ENCODE measurements around the gene RPH3AL.

Gene RPH3AL

GRCh38 chr17:382644-383533 is 30.3 kb upstream of the RPH3AL start:
- peak; percentile 88 for DNase-seq
- no peaks in the 10 kb centered on the region for H3K36me3 ChIP-seq (replicated peaks)
- TF ChIP-seq, protein P1, sequence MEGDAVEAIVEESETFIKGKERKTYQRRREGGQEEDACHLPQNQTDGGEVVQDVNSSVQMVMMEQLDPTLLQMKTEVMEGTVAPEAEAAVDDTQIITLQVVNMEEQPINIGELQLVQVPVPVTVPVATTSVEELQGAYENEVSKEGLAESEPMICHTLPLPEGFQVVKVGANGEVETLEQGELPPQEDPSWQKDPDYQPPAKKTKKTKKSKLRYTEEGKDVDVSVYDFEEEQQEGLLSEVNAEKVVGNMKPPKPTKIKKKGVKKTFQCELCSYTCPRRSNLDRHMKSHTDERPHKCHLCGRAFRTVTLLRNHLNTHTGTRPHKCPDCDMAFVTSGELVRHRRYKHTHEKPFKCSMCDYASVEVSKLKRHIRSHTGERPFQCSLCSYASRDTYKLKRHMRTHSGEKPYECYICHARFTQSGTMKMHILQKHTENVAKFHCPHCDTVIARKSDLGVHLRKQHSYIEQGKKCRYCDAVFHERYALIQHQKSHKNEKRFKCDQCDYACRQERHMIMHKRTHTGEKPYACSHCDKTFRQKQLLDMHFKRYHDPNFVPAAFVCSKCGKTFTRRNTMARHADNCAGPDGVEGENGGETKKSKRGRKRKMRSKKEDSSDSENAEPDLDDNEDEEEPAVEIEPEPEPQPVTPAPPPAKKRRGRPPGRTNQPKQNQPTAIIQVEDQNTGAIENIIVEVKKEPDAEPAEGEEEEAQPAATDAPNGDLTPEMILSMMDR (IDR thresholded peaks at IDR 0.05; ENCODE audit: low read depth, low read length, missing control alignments), result no peak
- H3K27me3 ChIP-seq (replicated peaks), result peaks cover 5% of the 10 kb centered on the region
- no peak overlapping the region for H3K27ac ChIP-seq
- H3K4me3 ChIP-seq (ENCODE audit: low read depth, low read length), result no peak overlapping the region
- in situ Hi-C loops (cut with HindIII; ENCODE audit: low pct_ligation_motif_present, low sequenced_read_pairs), result no loop called here

- H3K27ac ChIP-seq, result no peak overlapping the region
- TF ChIP-seq, protein P1 (IDR thresholded peaks at IDR 0.05; ENCODE audit: low read depth, low read length, missing control alignments), result no peak
- H3K27me3 ChIP-seq (replicated peaks), result peaks cover 7% of the 10 kb centered on the region
- no peak overlapping the region for H3K4me3 ChIP-seq (ENCODE audit: low read depth, low read length)
- in situ Hi-C loops (cut with HindIII; ENCODE audit: low pct_ligation_motif_present, low sequenced_read_pairs), result no loop called here
- no peak for DNase-seq
- no peaks in the 10 kb centered on the region for H3K36me3 ChIP-seq (replicated peaks)
Measured at GRCh38 chr17:381941-382643, 29.5 kb upstream of the RPH3AL start.

- no peaks in the 10 kb centered on the region for H3K36me3 ChIP-seq (replicated peaks)
- TF ChIP-seq, protein P1 (IDR thresholded peaks at IDR 0.05; ENCODE audit: low read depth, low read length, missing control alignments), result no peak
- peak; percentile 30 for DNase-seq
- peaks cover 8% of the 10 kb centered on the region for H3K27me3 ChIP-seq (replicated peaks)
- in situ Hi-C loops (cut with HindIII; ENCODE audit: low pct_ligation_motif_present, low sequenced_read_pairs), result no loop called here
- no peak overlapping the region for H3K4me3 ChIP-seq (ENCODE audit: low read depth, low read length)
- no peak overlapping the region for H3K27ac ChIP-seq
Measured at GRCh38 chr17:381516-381915, 28.9 kb upstream of the RPH3AL start.

- Histone ChIP-seq H3K27ac (no peak overlapping the region), H3K4me3 (ENCODE audit: low read depth, low read length) (no peak overlapping the region), H3K36me3 (replicated peaks) (no peaks in the 10 kb centered on the region), H3K27me3 (replicated peaks) (peaks cover 3% of the 10 kb centered on the region)
- TF ChIP-seq, protein P1 (IDR thresholded peaks at IDR 0.05; ENCODE audit: low read depth, low read length, missing control alignments), result no peak
- in situ Hi-C loops (cut with HindIII; ENCODE audit: low pct_ligation_motif_present, low sequenced_read_pairs), result no loop called here
- DNase-seq, result no peak
Measured at GRCh38 chr17:379531-380465, 27.2 kb upstream of the RPH3AL start.

GRCh38 chr17:378068-378467 is 25.5 kb upstream of the RPH3AL start:
- TF ChIP-seq, protein P1 (IDR thresholded peaks at IDR 0.05; ENCODE audit: low read depth, low read length, missing control alignments), result no peak
- no peaks in the 10 kb centered on the region for H3K36me3 ChIP-seq (replicated peaks)
- no peak overlapping the region for H3K4me3 ChIP-seq (ENCODE audit: low read depth, low read length)
- peaks cover 3% of the 10 kb centered on the region for H3K27me3 ChIP-seq (replicated peaks)
- DNase-seq, result no peak
- H3K27ac ChIP-seq, result no peak overlapping the region
- in situ Hi-C loops (cut with HindIII; ENCODE audit: low pct_ligation_motif_present, low sequenced_read_pairs), result no loop called here

Measured in brain microvascular endothelial cell (primary cell).